Uterus (tissue), 2 donors: ENCODE measurements around the gene VKORC1L1.

Source experiments
- POLR2A ChIP-seq, 2 donors: fragments of 450-650 bp; IDR thresholded peaks; one replicate each; pipeline ENCODE4 v1.6.1; 2016; ENCODE audit warnings: antibody characterized with exemption in 2 of 2, mild to moderate bottlenecking in 1 of 2, moderate library complexity in 1 of 2
- TF ChIP-seq, protein P1 (sequence below), 4 experiments: fragments of 200-600 bp in 2 of 4; fragments of 450-650 bp in 2 of 4; sonication (generic) in 2 of 4; IDR thresholded peaks; one replicate each; pipeline ENCODE4 v1.5.1; 2016 to 2019; ENCODE audit warnings: antibody characterized with exemption in 4 of 4, mild to moderate bottlenecking in 2 of 4, moderate library complexity in 1 of 4

DNA sequence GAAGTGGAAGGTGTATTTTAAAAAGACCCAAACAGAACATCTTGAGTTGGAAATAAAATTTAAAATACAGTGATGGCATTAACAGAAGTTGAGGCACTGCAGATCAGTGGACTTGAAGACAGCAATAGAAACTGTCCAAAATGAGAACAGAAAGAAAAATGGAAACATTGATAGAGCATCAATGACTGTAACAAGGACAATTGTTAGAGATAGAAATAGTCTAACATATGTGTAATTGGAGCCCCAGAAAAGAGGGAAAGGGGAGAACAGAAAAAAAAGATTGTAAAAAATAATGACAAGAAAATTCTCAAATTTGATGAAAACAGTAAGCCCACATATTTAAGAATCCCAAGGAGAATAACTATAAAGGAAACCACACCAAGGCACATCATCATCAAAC is 29.4 kb downstream of the VKORC1L1 start:
- TF ChIP-seq, protein P1, sequence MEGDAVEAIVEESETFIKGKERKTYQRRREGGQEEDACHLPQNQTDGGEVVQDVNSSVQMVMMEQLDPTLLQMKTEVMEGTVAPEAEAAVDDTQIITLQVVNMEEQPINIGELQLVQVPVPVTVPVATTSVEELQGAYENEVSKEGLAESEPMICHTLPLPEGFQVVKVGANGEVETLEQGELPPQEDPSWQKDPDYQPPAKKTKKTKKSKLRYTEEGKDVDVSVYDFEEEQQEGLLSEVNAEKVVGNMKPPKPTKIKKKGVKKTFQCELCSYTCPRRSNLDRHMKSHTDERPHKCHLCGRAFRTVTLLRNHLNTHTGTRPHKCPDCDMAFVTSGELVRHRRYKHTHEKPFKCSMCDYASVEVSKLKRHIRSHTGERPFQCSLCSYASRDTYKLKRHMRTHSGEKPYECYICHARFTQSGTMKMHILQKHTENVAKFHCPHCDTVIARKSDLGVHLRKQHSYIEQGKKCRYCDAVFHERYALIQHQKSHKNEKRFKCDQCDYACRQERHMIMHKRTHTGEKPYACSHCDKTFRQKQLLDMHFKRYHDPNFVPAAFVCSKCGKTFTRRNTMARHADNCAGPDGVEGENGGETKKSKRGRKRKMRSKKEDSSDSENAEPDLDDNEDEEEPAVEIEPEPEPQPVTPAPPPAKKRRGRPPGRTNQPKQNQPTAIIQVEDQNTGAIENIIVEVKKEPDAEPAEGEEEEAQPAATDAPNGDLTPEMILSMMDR (IDR thresholded peaks at IDR 0.05), result no peak
- TF ChIP-seq POLR2A (IDR thresholded peaks at IDR 0.05), result no peak
